OCI-LY1 (cell line): ENCODE measurements around the gene NLGN3.

Experiments used
- EZH2 ChIP-seq: fragments of 200-600 bp; sonication (generic), shearing (Covaris generic); IDR thresholded peaks from 2 replicates; pipeline ENCODE4 v1.8.0; 2017; ENCODE audit warnings: borderline replicate concordance, mixed run types, mild to moderate bottlenecking, antibody characterized with exemption, low read length, moderate library complexity, mixed read lengths
- TF ChIP-seq, protein P1 (sequence below): fragments of 200-600 bp; sonication (generic), shearing (Covaris generic); IDR thresholded peaks from 2 replicates; pipeline ENCODE4 v1.5.1; 2017; ENCODE audit warnings: mild to moderate bottlenecking, antibody characterized with exemption, low read length, moderate library complexity, mixed read lengths

- TF ChIP-seq, protein P1, sequence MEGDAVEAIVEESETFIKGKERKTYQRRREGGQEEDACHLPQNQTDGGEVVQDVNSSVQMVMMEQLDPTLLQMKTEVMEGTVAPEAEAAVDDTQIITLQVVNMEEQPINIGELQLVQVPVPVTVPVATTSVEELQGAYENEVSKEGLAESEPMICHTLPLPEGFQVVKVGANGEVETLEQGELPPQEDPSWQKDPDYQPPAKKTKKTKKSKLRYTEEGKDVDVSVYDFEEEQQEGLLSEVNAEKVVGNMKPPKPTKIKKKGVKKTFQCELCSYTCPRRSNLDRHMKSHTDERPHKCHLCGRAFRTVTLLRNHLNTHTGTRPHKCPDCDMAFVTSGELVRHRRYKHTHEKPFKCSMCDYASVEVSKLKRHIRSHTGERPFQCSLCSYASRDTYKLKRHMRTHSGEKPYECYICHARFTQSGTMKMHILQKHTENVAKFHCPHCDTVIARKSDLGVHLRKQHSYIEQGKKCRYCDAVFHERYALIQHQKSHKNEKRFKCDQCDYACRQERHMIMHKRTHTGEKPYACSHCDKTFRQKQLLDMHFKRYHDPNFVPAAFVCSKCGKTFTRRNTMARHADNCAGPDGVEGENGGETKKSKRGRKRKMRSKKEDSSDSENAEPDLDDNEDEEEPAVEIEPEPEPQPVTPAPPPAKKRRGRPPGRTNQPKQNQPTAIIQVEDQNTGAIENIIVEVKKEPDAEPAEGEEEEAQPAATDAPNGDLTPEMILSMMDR: no peak
- TF ChIP-seq EZH2: no peak
Observed at GRCh38 chrX:71154196-71154595, 9.6 kb downstream of the NLGN3 start.
